GM11168 (cell line): ENCODE data around the gene HDAC4.
"Not testable (repeated sequence)": the region's sequence is repeated elsewhere in the genome, so short reads cannot be mapped to it uniquely, and the experiment has no call there.

ENCODE experiments used
- in situ Hi-C: fragments of 300-500 bp; cut with MboI; formaldehyde crosslinking; loops from one replicate; pipeline ENCODE4 v1.12.0; 2022; ENCODE audit warnings: low sequenced_read_pairs; ENCODE audit not compliant: unreplicated experiment

Gene HDAC4

DNA sequence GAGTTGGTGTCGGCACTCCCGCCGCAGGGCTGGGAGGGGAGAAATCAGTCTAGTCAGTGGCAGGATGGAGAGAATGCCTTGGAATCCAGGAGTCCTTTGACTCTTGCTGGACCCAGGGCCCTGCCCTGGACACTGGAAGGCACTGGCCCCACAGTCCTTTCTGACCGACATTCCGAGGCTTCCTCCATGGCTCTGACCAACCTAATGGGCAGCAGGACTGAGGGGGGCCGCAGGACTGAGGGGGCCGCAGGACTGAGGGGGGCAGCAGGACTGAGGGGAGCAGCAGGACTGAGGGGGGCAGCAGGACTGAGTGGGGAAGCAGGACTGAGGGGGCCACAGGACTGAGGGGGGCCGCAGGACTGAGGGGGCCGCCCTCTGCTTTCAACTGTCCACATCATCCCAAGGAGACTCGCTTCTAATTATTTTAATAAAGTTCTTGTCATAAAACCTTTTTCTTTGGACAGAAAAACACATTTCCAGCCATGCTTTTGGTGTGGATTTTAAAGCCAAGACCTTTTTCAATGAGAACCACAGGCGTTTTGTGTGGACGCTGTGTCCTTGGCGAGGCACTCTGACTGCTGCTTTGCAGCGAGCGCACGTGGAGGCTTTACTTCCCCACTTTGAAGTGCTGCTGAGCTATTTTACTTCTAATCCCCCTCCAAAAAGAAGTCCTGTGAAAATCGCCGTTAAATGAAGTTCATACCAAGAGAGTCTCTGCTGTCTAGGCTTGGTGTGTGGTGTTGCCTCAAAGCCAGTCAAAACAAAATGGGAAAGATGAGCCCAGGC, 326.9 kb downstream of the HDAC4 start:
- in situ Hi-C loops: no loop called here

DNA sequence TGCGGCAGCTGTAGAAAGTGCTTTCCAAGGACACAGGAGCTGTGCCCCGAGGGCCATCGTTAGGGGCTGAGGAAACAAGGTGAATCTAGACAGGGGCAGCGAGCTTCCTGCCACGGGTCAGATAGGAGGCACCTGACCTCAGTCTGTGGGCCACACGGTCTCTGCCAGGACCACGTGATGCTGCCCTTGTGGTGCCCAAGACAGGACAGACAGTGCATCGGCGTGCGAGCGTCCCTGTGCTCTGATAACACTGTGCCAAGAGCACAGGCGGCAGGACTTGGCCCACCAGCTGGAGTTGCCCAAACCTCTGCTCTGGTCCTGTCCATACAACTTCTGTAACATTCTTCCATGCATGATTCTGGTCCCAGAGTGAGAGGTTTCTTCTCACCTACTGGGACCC, 327.6 kb downstream of the HDAC4 start:
- in situ Hi-C loops: no loop called here

DNA sequence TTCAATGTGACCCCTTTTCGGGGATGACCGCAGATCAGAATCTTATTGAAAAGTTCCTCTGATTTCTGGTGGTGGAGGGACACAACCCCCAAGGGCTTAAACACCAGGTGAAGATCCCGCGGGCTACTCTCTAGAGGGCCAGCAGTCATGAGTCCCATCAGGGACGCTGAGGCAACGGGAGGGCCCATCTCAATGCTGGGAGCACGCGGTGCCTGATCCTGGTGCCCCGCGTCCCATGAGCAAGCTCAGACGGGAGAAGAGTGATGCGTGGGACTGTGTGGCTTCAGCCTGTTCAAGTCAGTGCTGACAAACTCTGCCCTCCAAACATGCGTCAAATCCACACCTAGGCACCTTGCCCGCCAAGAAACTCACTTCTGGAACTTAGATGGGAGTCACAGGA, 328.0 kb downstream of the HDAC4 start:
- in situ Hi-C loops: no loop called here

- in situ Hi-C loops: no loop called here
Observed at GRCh38 chr2:239070466-239070865, 330.4 kb downstream of the HDAC4 start.

- in situ Hi-C loops: not testable (repeated sequence)
Observed at GRCh38 chr2:239069362-239070333, 331.2 kb downstream of the HDAC4 start.

DNA sequence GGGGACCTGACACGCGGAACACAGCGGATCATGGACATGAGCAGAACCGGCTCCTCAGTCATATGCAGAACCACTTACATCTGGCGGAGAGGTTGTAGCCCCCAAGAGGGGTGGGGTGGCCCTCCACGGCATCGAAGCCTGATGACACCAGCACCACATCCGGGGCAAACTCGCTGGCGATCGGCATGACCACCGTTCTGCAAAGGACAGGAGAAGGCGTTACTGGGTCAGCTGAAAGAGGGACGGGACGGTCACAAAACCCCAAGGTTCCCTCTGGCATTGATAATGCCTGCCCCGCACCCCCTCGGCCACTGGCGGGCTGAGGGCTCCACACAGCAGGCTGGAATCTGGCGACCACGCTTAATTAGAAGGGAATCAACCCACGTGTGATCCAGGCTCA, 332.4 kb downstream of the HDAC4 start:
- in situ Hi-C loops: no loop called here

GRCh38 chr2:239067196-239067865, 333.5 kb downstream of the HDAC4 start:
- in situ Hi-C loops: no loop called here

DNA sequence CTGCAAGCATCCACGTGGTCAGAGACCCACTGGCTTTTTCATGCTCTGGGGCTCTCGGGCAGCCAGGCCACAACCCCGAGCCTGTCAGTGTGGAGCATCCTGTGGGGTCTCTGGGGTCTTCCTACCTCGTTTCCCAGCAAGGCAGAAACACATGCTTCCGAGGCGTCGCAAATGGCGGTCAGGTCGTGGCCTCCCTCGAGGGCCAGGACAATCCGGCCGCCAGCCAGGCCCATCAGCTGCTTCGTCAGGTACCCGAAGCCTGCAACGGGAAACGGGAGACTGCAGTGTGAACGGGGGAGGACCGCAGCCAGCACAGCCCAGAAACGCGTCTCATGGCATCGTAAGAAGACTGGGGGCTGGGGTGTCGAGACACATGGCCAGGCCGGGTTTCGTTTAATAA, 334.2 kb downstream of the HDAC4 start:
- in situ Hi-C loops: no loop called here

- in situ Hi-C loops: no loop called here
Observed at GRCh38 chr2:239065962-239066361, 334.9 kb downstream of the HDAC4 start.

GRCh38 chr2:239065537-239065936, 335.3 kb downstream of the HDAC4 start:
- in situ Hi-C loops: no loop called here

DNA sequence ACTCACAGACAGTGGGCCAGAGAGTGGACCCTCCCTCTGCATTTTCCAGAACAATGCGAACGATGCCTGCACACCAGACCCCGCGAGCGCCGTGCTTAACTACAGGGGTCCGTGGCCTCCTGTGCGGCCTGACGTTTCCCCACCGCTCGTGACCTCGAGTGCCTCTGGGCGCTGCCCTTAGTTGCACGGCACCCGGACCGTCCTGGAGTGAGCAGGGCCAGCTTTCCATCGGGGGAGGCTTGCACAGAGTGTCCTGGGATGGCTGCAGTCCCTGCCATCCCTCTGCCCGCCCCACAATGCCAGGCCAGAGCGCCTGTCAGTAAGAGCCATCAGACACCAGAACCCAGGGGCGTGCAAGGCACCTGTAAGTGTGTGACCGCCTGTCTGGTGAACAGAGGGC, 335.9 kb downstream of the HDAC4 start:
- in situ Hi-C loops: no loop called here

DNA sequence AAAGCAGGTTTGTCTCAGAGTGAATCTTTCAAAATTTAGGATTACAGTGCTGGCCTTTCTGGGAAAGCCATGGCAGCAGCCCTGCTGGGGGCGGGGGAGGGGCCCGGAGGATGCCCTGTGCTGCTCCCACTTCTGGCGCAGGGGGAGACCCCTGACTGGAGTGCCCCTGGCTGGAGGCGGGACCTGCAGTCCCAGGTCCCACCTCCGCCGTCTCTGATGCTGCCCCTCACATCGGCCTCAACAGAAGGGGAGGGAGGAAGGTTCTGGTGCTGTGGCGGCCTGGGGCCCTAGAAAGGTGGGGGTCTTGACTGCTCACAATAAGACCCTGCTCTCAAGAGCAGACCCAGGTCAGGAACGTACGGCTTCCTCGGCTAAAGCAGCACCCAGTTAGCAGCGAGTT, 336.6 kb downstream of the HDAC4 start:
- in situ Hi-C loops: no loop called here

GRCh38 chr2:239062743-239063142, 338.1 kb downstream of the HDAC4 start:
- in situ Hi-C loops: no loop called here

DNA sequence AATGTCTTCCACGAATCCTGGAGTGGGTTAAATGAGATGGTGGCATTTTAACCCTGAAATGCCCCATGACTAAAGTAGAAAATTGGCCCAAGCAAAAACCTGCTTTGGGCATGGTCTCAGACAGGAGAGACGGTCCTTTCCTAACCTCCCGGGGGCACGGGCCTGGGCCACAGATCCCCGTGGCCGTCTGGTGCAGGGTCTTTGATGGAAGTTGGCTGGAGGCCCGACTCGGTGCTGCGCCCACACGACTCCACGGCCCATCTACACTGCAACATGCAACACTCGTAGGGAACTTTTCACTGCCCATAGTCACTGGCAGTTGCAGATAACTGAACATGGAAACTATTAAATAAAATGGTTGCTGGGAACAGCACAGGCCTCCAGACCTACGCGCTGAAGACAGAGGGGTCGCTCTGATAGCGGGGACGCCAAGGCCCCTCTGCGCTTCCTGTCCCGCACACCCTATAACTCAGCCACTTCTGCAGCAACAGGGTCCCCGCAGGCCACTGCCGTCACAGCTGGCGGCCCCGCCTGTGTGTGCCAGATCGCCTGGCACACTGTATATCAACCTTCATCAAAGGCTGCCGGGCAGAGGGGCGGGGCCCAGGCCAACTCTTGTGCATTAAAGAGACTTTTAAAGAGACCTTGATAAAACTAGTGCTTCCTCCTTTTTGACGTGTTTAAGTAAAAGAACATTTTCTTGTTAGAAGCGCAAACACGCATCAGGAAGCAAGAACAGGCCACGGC, 338.8 kb downstream of the HDAC4 start:
- in situ Hi-C loops: no loop called here

GRCh38 chr2:239061121-239061666, 339.6 kb downstream of the HDAC4 start:
- in situ Hi-C loops: no loop called here

DNA sequence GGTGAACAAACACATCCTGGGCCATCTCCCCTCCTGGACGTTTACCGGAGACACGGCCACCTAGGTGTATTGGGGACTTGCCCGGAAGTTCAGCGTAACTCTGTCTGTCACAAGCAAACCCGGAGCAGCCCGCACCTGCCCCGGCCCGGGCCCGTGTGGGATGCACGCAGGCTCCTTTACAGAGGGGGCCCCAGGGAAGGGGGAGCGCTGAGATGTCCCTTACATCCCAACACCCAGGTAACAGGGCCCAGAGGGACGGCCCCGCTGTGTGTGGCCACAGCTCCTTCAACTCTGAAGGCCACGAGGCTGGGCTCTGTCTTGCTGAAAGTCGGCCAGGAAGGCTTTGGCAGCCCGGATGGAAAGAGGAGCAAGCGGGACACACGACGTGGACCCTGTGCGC, 340.1 kb downstream of the HDAC4 start:
- in situ Hi-C loops: no loop called here

GRCh38 chr2:239059854-239060253, 341.0 kb downstream of the HDAC4 start:
- in situ Hi-C loops: no loop called here

DNA sequence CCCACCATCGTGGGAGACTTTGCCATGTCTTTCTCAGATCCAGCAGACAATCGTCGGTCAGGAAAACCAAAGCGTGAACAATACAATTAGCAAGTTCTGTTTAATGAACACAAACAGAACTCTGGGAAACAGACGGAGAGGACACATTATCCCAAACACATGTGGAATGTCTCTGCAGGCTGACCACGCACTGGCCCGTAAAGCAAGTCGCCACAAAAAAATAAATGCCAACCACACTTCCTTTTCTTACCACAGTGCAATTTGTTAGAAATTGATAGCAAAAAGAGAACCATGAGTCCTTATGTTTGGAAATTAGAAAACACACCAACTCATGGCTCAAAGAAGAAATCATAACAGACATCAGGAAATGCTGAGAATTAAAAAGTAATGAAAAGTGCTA, 342.1 kb downstream of the HDAC4 start:
- in situ Hi-C loops: no loop called here

GRCh38 chr2:239057533-239057932, 343.3 kb downstream of the HDAC4 start:
- in situ Hi-C loops: no loop called here

DNA sequence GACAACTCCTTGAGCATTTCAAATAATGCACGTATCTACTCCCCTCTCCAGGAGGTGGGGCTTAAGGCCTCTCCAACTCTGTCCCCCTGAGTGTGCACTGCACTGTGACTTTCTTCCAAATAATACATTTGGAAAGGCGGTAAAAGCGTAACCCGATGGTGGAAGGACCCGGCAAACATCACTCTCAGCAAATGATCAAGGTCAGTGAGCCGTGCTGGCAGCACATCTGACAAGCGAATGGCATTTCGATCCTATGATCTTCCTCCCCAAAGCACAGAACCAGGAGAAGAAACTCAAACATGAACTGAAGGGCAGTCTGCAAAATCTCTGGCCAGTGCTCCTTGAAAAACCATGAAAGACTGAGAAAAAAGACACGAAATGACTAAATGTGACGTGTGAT, 344.2 kb downstream of the HDAC4 start:
- in situ Hi-C loops: no loop called here
